HG02678 (cell line): ENCODE data around the gene PLA2G4F.

Experiments
- ATAC-seq: cut with Tn5 transposase; IDR thresholded peaks from one replicate; pipeline ENCODE4 v1.9.1; 2021; ENCODE audit warnings: mild to moderate bottlenecking, moderate library complexity; ENCODE audit not compliant: unreplicated experiment

Gene PLA2G4F

DNA sequence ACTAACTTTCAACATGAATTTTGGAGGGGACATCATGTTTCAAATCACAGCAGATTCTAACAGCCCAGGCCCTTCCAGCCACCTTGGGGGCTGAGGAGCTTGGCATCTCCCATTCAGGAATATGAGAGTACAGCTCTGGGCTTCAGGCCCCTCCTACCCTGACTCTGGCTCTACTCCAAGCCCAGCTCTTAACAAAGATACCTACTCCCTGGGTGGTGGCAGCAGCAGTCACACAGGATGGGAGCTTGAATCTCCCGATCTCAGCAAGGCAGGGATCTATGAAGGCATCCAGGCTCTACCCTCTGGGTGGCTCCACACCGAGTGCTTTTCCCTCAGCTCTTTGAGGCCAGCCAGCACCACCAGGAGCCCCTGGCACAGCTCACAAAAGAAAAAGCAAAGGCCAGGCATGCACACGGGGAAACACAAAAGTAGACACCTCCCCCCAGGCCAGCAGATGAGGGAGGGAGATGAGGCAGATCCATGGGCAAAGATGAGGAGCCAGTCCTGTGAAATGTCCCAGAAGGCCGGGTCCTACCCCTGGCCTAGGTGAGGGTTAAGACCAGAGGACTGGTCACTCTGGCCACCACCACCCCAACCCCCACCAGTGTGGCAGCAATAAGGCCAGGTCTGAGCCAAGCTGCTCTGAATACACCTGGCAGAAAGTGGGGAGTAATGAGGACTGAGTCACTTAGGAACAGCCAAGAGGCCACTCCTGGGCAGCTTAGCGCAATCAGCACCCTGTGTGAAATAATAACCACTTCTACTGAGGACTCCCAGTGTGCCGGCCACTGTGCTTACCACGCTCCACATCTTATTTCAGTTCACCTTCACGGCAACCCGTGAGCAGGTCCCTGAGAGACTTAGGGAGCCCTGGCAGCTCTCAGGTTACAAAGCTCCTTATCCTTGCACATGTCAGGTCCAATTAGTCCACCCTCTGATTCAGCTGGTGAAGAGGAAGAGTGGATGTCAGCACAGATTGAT lies 24.3 kb downstream of the PLA2G4F start:
- no peak for ATAC-seq

DNA sequence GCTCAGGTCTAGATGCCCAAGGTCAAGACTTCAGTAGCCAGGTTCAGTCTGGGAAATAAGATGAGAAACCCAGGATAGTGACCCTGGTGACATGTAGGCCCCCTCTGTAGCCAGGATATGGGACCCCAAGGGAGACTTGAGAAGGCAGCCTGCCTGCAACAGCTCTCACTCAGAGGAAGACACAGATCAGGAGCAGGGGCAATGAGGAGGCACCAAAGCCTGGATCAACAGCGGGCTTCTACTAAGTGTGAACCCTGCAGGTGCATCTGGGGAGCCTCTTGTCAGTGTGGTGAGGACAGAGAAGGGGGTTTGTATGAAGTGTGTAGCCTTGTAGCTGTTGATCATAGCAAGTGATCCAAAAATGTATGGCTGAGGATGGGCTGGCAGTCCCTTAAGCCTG lies 25.4 kb downstream of the PLA2G4F start:
- ATAC-seq, result no peak

DNA sequence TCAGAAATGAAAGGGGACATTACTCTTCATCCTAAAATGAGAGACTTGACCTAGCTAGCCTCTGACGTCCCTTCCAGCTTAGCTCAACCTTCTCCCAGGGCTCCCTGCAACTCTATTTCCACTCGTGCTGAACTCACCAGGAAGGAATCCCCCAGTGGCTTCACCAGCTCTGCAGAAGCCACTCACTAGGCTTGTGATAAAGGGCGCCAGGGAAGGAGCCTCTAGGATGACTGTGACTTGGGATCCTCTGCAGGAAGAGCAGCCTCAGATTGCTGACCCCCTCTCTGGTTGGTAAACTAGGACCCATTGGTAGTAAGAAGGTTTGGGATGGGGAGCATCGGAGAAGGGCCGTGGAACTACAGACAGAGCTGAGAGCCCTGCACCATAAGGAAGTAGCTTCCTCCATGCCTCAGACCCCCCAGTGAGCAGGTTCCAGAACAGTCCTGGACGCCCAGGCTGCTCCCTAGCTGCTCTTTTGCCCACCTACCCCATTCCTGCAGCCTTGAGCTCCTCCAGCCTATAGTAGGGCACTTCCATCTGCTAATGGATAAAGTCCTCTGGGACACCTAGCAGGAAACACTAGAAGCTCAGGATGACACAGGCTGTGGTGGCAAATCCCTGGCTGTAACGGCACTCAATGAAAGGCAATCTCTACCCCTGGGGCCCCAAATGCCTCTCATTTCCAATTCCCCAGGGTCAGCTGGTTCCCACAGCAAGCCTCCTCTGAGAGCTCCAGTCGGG lies 26.0 kb downstream of the PLA2G4F start:
- no peak for ATAC-seq

DNA sequence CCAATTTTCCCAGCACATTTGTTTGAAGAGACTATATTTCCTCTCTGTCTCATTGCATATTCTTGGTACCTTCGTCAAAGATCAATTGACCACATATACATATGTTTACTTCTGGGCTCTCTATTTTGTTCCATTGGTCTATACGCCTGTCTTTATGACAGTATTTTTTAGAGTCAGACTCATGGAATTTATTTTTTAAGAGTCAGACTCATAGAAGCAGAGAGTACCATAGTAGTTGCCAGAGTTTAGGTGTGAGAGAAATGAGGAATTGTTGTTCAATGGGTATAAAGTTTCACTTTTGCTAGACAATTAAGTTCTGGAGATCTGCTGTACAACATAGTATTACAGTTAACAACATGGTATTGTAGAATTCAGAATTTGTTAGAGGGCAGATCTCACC lies 27.1 kb downstream of the PLA2G4F start:
- ATAC-seq, result no peak

- ATAC-seq, result no peak
Observed at GRCh38 chr15:42128476-42128875, 28.0 kb downstream of the PLA2G4F start.

GRCh38 chr15:42123546-42123945 lies 32.9 kb downstream of the PLA2G4F start:
- no peak for ATAC-seq

DNA sequence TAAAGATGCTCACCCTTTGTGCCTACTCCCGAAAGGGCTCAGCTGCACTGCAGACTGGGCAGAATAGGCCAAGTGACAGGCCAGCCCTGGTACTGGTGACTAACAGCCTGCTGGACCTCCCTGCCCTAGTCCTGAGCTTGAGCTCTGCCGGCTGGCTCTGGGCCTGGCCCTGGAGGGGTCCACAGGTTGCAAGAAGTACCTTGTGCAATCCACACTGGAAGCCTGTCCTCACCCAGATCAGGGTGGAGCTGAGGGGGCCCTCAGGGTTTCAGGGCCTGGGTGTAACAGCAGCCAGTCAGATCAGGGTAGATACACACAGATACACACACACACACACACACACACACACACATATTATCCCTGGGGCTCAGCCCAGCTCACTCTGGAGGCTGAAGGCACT lies 34.8 kb downstream of the PLA2G4F start:
- no peak for ATAC-seq

DNA sequence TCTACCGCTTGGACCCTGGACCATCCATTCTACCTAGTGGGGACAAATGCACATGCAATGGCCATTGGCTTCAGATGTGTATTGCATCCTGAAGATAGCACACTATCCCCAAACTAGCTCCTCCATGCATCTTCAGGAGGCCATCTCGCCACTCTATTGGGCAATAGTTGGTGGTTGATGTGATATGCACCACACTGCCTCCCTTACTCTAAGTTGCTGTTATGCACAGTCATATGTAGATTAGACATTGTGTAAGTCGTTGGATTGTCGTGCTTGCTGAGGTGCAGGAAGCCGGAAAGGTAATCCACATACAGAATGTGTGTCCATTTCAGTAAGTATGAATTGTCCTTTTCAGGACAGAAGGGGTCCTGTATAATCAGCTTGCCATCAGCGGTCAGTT lies 35.4 kb downstream of the PLA2G4F start:
- no peak for ATAC-seq

DNA sequence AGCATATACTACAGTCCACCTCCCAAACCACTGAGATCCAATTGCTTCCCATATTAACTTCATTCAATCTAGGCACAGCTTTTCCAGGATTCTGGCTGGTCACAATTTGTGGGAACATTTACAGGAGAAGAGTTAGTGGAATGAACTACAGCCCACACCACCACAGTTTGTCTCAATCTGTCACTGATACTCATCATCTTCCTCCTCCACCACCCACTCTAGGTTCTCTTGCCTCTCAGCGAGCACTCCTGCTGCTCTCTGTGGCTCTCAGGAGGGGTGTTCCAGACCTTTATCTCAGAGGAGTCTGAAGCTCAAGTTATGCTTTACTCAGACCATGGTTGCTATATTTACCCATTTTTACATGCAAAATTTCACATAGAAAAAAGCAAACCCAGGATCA lies 36.2 kb downstream of the PLA2G4F start:
- ATAC-seq, result no peak

GRCh38 chr15:42119446-42119760 lies 37.0 kb downstream of the PLA2G4F start:
- no peak for ATAC-seq

DNA sequence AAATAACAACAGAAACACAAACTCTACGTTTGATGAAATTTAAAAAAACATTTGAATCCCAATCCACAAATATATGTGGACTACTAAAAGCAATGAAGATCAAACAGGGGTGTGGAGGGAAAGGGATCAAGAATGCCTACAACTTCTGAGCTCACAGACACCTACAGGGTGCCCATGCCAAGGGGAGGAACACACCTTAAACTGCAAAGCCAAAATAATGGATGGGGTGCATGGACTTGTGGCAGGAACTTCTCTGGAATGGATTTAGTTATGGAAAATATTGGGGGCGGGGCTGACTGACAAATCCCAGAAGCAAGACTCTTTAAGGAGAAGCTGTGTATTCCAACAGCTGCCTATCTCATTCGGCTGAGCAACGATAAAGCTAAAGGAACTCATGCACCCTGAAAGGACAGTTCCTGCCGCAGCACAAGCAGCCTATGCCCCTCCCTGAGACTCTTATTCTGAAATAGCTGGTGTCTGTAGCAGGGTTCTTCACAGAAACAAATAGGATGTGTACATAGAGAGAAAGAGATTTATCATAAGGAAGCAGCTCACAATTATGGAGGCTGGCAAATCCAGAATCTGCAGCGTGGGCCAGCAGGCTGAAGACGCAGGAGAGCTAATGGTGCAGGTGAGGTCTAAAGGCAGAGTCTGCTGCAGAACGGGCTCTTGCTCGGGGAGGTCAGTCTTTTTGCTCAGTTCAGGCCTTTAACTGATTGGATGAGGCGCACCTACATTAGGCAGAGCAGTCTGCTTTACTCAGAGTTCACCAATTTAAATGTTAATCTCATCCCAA lies 37.6 kb downstream of the PLA2G4F start:
- no peak for ATAC-seq

DNA sequence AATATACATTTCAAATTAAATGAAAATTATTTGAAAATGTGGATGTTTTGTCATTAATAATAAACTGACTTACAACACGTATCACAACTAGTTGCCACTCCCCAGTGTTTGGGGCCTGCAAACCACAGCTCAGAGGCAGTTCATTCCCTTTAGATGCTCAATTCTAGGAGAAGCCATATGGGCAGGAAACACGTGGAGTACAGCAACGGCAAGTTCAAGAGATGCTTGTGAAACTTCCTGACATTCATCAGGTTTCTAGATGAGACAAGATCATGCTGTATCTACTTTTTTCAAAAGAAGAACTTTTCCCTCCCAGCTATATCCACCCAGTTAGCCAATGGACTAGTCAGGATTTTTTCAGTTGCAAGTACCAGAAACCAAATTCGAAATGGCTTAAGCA lies 44.5 kb downstream of the PLA2G4F start:
- ATAC-seq, result no peak

- no peak for ATAC-seq
Observed at GRCh38 chr15:42110367-42110766, 46.1 kb downstream of the PLA2G4F start.

DNA sequence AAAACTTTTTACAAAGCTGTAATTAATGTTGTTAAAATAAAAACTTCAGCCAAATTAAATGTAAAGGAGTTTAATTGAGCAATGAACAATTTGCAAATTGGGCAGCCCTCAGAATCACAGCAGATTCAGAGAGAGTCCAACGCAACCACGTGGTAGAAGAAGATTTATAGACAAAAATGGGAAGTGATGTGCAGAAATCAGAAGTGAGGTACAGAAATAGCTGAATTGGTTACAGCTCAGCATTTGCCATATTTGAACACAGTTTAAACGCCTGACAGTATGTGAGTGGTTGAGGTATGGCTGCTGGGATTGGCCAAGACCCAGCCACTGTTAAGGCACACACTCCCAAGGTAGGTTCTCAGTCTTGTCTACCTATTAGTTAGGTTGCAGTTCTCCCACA lies 47.6 kb downstream of the PLA2G4F start:
- ATAC-seq, result no peak

DNA sequence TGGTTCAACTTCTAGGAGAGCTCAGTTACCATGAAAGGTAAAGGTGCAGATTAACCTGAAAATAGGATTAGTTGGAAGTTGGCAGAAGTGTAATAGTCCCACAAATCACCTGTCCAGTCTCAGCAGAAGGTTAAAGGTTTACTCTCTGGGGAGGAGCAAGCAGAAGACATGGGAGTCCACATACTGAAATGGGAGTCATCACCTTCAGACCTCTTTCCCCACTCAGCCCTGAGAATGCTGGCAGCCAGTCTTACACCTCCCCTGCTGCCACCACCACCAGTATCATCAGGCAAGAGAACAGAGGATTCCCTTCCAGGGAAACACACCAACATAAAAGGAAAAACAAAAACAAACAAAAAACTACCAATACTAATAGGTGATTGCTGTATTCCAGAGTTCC lies 48.2 kb downstream of the PLA2G4F start:
- no peak for ATAC-seq

- no peak for ATAC-seq
Observed at GRCh38 chr15:42107473-42107872, 49.0 kb downstream of the PLA2G4F start.

GRCh38 chr15:42106288-42106687 lies 50.1 kb downstream of the PLA2G4F start:
- no peak for ATAC-seq

DNA sequence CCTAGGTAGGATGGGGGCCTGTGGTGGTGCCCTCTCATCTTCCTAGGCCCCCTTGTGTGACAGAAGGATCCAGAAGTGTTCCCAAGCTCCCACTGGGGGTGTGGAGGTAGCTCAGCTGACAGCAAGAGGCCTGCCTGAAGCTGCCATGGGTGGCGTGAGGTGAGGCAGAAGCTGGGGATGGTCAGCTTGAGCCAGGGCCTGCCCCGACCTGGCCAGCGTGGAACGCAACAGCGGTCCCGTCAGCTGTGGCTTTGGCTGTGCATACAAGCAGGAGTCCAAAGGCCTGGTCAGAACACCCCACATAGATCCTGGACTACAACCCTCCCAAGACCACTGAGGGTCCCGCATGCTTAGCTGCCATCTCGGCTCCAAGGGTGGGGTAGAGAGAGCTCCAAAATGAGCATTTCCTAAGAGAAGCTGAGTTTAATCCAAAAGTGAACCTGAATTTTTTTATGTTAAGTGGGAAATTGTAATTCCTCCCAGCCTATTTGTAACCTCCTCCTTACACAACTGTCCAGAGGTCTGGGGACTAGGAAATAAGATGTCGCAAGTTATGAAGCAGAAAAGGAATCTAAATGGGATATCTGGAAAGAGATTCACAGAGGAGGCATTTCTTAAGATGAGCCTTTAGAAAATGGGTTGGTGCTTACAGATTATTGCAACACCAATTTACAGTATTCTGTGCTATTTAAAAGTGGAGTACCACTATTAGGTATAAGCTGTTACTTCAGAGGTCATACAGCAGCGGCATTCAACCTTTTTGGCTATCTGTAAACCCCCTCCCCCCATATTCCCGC lies 52.1 kb downstream of the PLA2G4F start:
- no peak for ATAC-seq

- ATAC-seq, result no peak
Observed at GRCh38 chr15:42102646-42103235, 53.7 kb downstream of the PLA2G4F start.

- no peak for ATAC-seq
Observed at GRCh38 chr15:42101861-42102260, 54.6 kb downstream of the PLA2G4F start.
